ENCODE data around the gene PLEKHA7. TPM values are rescaled to one million over a fixed set of nuclear protein-coding genes. Genes with fewer than 3 reads are reported as not detected.

The PLEKHA7 gene
- total and polyA plus RNA-seq, 2 of the 8 experiments (the other 6 are each of a cell fraction or from before 2014, with no cell fraction given): 11.4 to 25.6 TPM

DNA sequence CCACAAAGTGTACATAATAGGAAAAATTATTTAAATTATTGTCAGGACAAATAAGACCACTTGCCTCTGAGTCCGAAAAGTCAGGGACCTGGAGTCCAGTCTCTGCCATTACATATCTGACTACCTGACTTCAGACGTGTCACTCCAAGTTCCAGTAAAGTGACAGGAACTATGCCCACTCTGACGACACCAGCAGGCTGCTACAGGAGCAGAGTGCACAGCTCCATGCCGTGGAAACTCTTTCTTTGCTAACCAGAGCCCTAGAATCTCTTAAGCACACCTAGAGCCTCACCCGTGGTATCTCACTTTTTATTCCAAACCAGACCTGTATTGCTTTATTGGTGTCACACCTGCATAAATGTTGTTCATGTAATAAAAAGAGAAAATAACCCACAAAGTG is 93.7 kb downstream of the PLEKHA7 start:
- no peak for DNase-seq (ENCODE audit: low read depth in 1 of 2, low spot score in 2 of 2)
- H2AK5ac ChIP-seq (ENCODE audit: low read depth, low read length): no peak overlapping the region
- no peak overlapping the region for H2BK120ac ChIP-seq (replicated peaks; ENCODE audit: low read depth, low read length)
- peaks cover 1 to 24% (median 15%) of the 10 kb centered on the region in 4 experiments for H3K27me3 ChIP-seq (replicated peaks in 1 of 4; ENCODE audit: control insufficient read depth in 3 of 4, extremely low read depth in 1 of 4, insufficient read depth in 3 of 4, low read length in 3 of 4)
- TF ChIP-seq, protein P1, sequence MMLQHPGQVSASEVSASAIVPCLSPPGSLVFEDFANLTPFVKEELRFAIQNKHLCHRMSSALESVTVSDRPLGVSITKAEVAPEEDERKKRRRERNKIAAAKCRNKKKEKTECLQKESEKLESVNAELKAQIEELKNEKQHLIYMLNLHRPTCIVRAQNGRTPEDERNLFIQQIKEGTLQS (IDR thresholded peaks at IDR 0.05; ENCODE audit: insufficient read depth, low read depth, low read length): no peak
- TF ChIP-seq SP1 (IDR thresholded peaks at IDR 0.05; ENCODE audit: low read depth, low read length): no peak
- no peak for TF ChIP-seq SIX5 (IDR thresholded peaks at IDR 0.05; ENCODE audit: low read depth, low read length)
- TF ChIP-seq HDAC2 (IDR thresholded peaks at IDR 0.05; ENCODE audit: borderline replicate concordance in 1 of 2, low read depth in 2 of 2, low read length in 2 of 2): no peak
- no peak for TF ChIP-seq HDAC6 (IDR thresholded peaks at IDR 0.05; ENCODE audit: low read depth, low read length)
- TF ChIP-seq SIN3A (conservative IDR thresholded peaks at IDR 0.05 in 1 of 2, IDR thresholded peaks at IDR 0.05 in 1 of 2; ENCODE audit: low read depth in 1 of 2, low read length in 2 of 2): no peak
- TF ChIP-seq TAF7 (optimal IDR thresholded peaks at IDR 0.05; ENCODE audit: borderline replicate concordance, low read depth, low read length): no peak
- no peak for TF ChIP-seq FOSL1 (IDR thresholded peaks at IDR 0.05; ENCODE audit: insufficient read depth, low read depth, low read length)
- TF ChIP-seq CEBPB (IDR thresholded peaks at IDR 0.05; ENCODE audit: low read depth, low read length): no peak
- TF ChIP-seq EZH2 (IDR thresholded peaks at IDR 0.05; ENCODE audit: low read depth, low read length, severe bottlenecking): no peak
- TF ChIP-seq JUND (IDR thresholded peaks at IDR 0.05; ENCODE audit: low read length): no peak
- no peak for TF ChIP-seq KDM5A (IDR thresholded peaks at IDR 0.05; ENCODE audit: low read length)
- TF ChIP-seq KDM1A (IDR thresholded peaks at IDR 0.05; ENCODE audit: borderline replicate concordance, low read length): no peak
- no peak for FAIRE-seq
- H2BK15ac ChIP-seq (ENCODE audit: low read length): no peak overlapping the region
- ChIA-PET POLR2A (ENCODE audit: partially characterized antibody) (no interaction called here), CTCF (ENCODE audit: partially characterized antibody) (interaction anchor here (0.9 to 2.8 kb wide), 6 partner anchors 11 to 143 kb away, joined by 3 to 18 read pairs (median 5); no protein-coding TSS in a partner anchor)
- H2AFZ ChIP-seq (ENCODE audit: low read length): no peak overlapping the region
- no peaks in the 10 kb centered on the region for H3K9me3 ChIP-seq (ENCODE audit: insufficient read depth in 2 of 2, low read depth in 1 of 2, low read length in 1 of 2)
- peaks cover 11 to 22% of the 10 kb centered on the region in 2 experiments for H4K20me1 ChIP-seq (replicated peaks in 1 of 2; ENCODE audit: control insufficient read depth in 1 of 2, insufficient read depth in 2 of 2, low read length in 2 of 2)
- H3K27ac ChIP-seq (ENCODE audit: low read depth, low read length): no peak overlapping the region
- no peak overlapping the region for H3K4me2 ChIP-seq (ENCODE audit: insufficient read depth in 1 of 2, low read depth in 2 of 2, low read length in 2 of 2)
- no peak overlapping the region for H3K4ac ChIP-seq (replicated peaks; ENCODE audit: insufficient read length, low read depth, low read length)
- H3K23ac ChIP-seq (ENCODE audit: insufficient read length): no peak overlapping the region
- peaks cover 6 to 18% (median 15%) of the 10 kb centered on the region in 4 experiments for H3K4me1 ChIP-seq (replicated peaks in 1 of 4; ENCODE audit: control insufficient read depth in 3 of 4, insufficient read depth in 4 of 4, low read length in 3 of 4)
- 84% methylated on average over 5 of the region's 5 CpGs; no CpG with 5 or more reads in 1 of the 2 experiments for WGBS, 2 experiments (ENCODE audit: extremely low coverage in 1 of 2, insufficient coverage in 1 of 2, insufficient read length in 1 of 2, insufficient replicate concordance in 2 of 2, low coverage in 1 of 2, low lambda C conversion rate in 2 of 2, missing lambda C conversion rate in 1 of 2)
- 0 out of 2 replicates have a peak, but pooled peaks cover 2% of the 10 kb centered on the region for H3K79me1 ChIP-seq (ENCODE audit: low read depth, low read length)
- H2BK20ac ChIP-seq (ENCODE audit: low read length): no peak overlapping the region
- no peak overlapping the region for H2BK5ac ChIP-seq (ENCODE audit: low read depth, low read length)
- H4K8ac ChIP-seq (ENCODE audit: extremely low read depth, insufficient read depth, low read length): no peak overlapping the region
- H4K91ac ChIP-seq (replicated peaks; ENCODE audit: insufficient read length, low read length): no peak overlapping the region
- H3K36me3 ChIP-seq (ENCODE audit: control insufficient read depth in 2 of 4, insufficient read depth in 4 of 4, low read length in 3 of 4): no peaks in the 10 kb centered on the region
- H3K79me2 ChIP-seq (ENCODE audit: control insufficient read depth in 1 of 2, insufficient read depth in 2 of 2, low read length in 2 of 2): no peaks in the 10 kb centered on the region
- H3K56ac ChIP-seq (replicated peaks; ENCODE audit: insufficient read length, low read depth, low read length): no peak overlapping the region
- H3K9ac ChIP-seq (replicated peaks in 1 of 4; ENCODE audit: extremely low read depth in 1 of 4, low read depth in 3 of 4, low read length in 3 of 4): no peak overlapping the region
- no peak overlapping the region for H3K14ac ChIP-seq (ENCODE audit: insufficient read length)
- H3K4me3 ChIP-seq (ENCODE audit: extremely low read depth in 1 of 4, insufficient read depth in 2 of 4, low read depth in 3 of 4, low read length in 4 of 4): no peak overlapping the region
- peaks cover 7% of the 10 kb centered on the region; the same call in 1 of the 2 replicates for H3K23me2 ChIP-seq (ENCODE audit: low read depth, low read length)
- H2BK12ac ChIP-seq (ENCODE audit: low read depth, low read length): no peak overlapping the region
- H4K5ac ChIP-seq (ENCODE audit: insufficient read length, low read depth, low read length): no peak overlapping the region
- H3K18ac ChIP-seq (ENCODE audit: extremely low read depth, low read length): no peak overlapping the region
